ENCODE measurements around the gene PADI3.
"Not testable (repeated sequence)": the region's sequence is repeated elsewhere in the genome, so short reads cannot be mapped to it uniquely, and the experiment has no call there.

PADI3 gene

DNA sequence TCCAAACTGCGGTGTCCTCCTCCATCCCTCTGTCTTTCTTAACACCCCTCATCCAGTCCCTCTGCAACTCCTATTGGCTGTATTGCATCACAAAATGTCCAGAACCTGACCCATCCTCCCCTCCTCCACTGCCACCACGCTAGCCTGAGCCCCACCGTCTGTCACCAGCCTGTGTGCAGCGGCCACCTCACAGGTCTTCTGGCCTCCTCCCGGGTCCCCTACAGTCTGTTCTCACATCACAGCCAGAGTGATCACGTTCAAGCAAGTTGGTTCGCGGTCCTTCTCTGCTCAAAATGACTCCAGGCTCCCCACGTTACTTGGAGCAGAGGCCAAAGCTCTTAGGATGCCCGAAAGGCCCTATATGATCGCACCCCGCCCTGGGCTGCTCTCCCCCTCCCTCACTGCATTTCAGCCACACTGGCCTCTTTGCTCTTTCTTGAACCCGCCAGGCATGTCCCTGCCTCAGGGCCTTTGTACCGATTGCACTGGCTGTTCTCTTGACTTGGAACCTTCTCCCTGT is 56.7 kb downstream of the PADI3 start:
- no peak for DNase-seq

DNA sequence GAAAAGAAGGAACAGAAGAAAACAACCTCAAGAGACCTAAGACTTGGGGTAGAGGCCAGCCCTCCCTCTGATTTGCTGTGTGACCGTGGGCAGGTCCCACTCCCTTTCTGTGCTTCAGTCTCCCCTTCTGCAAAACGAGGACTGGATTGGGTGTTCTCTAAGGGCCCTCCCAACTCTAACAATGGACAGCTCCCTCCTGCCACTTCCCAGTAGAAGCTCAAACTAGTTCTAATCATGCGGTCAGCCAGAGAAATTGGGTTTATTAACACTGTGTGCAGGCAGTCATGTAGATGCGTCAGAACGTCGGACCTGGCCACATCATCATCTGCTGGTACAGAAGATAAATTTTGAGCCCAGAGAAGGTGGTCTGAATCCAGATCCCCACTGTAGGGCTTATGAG is 57.5 kb downstream of the PADI3 start:
- DNase-seq, result no peak

- DNase-seq, result no peak
These were observed 58.0 kb downstream of the PADI3 start for GRCh38 chr1:17306921-17307320.

- no peak for DNase-seq
These were observed 58.4 kb downstream of the PADI3 start for GRCh38 chr1:17307329-17307728.

DNA sequence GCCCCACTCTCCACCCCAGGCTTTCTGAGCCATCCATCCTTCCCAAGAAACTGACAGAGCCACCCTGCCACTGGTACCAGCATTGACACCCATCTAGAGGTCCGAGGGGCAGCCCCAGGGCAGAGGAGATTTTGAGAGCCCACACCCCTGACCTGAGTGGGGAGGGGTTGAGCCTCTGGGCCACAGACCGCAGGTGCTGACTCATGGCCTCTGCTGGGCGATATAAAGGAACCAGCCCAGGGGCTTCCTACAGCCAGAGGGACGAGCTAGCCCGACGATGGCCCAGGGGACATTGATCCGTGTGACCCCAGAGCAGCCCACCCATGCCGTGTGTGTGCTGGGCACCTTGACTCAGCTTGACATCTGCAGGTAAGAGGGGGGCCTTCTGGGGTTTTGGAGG is 59.0 kb downstream of the PADI3 start, which contains the start of gene PADI4:
Gene PADI4 (plus strand): TSS at position 252 of the 400 bp plus-strand sequence. CDS start 26 bp downstream, at position 278.
- DNase-seq, result no peak

DNA sequence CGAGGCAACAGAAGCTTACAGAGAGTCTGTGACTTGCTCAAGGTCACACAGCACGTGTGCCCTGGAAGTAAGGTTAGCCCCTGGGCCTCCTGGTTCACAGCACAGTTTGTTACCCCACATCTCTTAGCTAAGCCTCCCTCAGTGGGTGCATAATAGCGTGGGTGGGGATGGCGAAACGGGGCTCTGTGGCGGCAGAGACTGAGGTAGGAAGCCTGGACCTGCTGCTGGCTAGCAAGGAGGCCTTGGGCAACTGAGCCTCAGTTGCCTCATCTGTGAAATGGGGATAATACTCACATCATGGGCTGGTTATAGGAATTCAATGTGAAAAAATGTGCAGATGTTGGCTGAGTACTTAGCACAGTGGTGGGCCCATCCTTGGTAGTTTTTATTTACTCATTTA is 59.7 kb downstream of the PADI3 start:
- no peak for DNase-seq

GRCh38 chr1:17309426-17310067 is 60.6 kb downstream of the PADI3 start:
- DNase-seq, result no peak

- no peak for DNase-seq
These were observed 61.3 kb downstream of the PADI3 start for GRCh38 chr1:17310068-17310640.

GRCh38 chr1:17313530-17314309 is 64.8 kb downstream of the PADI3 start:
- DNase-seq, result no peak

DNA sequence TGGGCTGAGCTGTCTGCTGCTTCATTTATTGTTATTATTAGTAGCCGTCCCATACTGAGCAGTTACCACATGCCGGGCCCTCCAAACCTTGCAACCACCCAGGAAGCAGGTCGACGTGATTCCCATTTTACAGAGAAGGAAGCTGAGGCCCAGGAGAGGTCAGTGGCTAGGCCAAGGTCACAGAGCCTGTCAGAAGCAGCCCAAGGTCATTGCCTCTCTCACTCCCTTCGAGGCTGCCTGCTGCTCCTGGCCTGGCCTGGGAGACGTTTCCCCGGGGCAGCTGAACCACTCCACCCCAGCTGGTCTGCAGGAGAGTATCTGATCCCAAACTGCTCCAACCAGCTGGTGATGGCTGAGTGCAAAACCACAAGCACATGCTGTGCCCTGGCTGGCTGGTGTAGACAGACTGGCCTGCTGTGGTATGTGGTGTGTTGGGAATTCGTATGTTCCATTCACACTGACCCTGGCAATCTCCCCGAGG is 65.6 kb downstream of the PADI3 start:
- DNase-seq, result no peak

DNA sequence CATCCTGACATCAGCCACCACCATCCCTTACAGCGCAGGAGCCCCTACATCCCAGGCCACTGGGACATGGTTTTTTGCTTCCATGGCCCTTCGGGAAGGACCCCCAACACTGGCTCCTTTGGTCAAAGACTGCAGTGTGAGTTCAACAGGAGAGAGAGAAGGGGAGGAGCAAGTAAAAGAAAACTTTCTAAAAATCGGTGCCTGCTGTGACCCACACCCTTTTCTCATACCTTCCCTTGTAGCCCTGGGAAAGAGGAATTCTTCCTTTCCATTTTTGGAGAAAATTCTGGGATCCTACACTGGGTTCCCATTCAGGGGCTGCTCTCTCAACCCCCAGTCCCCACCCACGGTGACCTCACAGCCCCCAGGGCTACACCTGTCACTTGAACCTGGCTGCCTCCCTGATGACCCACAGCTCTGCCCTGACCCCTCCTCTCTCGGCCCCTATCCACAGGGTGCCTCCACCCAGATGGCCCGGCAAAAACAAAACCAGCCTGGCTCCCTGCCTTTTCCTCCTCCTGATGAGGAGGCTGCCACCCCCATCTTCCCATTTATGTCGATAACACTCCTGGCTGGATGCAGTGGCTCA is 66.7 kb downstream of the PADI3 start:
- no peak for DNase-seq

- no peak for DNase-seq
These were observed 67.8 kb downstream of the PADI3 start for GRCh38 chr1:17316704-17317103.

DNA sequence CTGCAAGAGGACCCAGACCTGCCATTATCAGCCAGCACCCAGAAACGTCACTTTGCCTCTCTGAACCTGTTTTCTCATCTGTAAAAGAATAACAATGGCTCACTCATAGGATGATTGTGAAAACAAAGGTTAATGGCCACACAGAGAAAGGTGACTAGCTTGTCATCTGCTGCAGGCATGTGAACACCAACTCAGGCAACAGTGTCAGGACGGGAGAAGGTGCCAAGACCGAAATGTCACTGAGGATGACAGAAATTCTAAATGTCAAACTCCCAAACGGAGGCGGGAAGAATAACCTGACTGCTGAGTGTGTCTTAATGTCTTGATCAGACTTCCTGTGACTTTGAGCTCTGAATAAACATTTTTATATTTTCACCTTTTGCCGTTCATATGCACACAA is 69.4 kb downstream of the PADI3 start:
- no peak for DNase-seq

DNA sequence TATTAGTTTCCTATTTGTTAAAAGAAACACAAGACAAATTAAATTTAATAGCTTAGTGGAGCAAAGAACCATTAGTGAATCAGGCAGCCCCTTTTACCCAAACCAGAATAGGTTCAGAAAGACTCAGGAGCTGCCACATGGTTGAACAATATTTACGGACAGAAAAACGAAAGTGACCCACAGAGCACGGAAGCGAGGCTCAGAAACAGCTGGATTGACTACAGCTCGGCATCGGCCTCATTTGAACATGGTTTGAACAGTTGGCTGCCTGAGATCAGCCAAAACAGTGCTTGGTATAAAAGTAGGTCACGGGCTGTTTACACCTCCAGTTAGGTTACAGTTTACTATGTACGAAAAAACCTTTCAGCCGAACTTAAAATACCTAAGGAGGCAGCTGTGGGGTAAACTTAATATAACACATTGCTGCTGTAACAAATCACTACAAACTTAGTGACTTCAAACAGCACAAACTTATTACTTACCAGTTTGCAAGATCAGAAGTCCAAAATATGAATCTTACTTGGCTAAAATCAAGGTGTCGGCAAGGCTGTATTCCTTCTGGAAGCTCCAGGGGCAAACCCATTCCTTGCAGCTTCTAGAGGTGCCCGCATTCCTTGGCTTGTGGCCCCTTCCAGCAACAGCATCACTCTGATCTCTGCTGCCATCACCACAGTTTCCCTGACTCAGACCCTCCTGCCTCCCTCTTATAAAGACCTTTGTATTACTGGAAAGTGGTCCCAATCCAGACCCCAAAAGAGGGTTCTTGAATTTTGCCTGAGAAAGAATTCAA is 70.9 kb downstream of the PADI3 start:
- no peak for DNase-seq

DNA sequence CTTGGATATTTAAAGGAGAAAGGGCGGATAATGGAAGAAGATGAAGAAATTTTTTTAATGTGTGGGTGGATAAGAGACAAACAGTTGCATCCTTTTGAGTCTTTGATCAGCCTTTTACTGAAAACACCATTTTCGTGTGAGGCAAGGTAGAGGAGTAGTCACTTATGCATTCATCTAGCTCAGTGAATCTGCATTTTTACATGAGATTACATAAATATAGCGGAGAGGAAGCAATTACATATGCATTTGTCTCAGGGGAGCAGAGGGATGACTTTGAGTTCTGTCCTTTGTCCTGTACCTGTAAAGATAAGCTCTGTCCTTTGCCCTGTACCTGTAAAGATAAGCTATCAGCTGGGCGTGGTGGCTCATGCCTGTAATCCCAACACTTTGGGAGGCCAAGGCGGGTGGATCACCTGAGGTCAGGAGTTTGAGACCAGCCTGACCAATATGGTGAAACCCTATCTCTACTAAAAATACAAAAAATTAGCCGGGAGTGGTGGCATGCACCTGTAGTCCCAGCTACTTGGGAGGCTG is 73.0 kb downstream of the PADI3 start:
- not testable (repeated sequence) for DNase-seq

GRCh38 chr1:17328855-17329254 is 80.0 kb downstream of the PADI3 start:
- no peak for DNase-seq

GRCh38 chr1:17329610-17330009 is 80.7 kb downstream of the PADI3 start:
- no peak for DNase-seq

- no peak for DNase-seq
These were observed 82.0 kb downstream of the PADI3 start for GRCh38 chr1:17330856-17331255.

DNA sequence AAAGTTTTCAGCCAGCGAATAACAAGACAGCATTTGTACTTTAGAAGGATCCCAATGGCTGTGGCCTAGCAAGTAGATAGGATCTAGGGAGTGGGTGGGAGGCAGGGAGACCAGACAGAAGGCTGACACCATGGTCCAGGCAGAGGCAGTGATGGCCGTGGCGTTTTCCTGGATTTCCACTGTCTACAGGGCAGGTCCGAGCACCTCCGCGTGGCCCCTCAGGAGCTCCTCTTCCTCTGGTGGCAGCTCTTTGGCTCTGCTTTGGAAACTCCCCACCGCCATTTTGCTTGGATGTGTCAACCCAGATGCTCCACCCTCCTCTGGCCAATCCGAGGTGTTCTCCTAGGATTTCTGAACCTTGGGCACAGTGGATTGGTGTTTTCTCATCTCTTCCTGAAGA is 84.2 kb downstream of the PADI3 start:
- DNase-seq, result no peak

Measured in CD4-positive, alpha-beta T cell treated with Interleukin-10 for 1 hour (primary cell).